ENCODE measurements around the gene ZNF221. TPM values are rescaled to one million over a fixed set of nuclear protein-coding genes. Genes with fewer than 3 reads are reported as not detected.

Gene ZNF221
- total RNA-seq: 41.0 TPM

DNA sequence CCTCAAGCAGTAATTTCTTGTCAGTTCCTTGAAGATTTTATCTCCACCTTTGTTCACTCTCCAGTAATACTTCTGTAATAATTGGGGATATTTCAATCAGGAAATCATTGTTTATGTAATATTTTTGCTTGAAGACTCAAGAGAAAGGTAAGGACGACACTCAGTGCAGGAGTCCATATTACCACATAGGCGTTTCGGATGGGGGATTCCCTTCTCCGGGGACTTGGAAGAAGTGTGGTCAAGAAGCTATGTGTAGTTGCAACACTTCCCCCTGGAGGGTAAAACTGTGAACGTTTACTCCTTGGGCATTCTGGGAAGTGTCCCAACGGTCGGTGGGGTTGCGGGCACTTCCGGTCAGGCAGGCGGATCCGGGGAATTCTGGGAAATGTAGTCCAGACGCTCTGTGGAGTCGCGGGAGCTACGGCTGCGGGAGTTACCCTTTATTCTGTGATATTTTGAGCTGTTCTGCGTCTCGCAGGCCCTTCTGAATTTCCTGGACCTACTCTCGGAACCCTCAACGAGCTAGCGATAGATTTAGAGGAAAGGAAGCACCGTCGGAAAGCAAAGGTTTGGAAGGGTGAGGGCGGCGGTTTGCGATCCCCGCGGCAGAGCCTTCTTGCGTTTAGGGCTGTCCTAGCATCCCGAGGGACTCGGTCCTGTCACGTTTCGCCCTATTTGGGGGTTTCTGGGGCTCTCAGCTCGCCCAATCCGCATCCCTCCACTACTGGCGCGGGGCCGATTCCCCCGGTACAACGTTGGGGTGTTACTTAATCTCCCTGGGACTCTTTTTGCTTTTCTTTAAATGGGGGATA lies at the start of gene ZNF221:
Gene ZNF221 (plus strand): TSS at position 395 of the 812 bp plus-strand sequence. CDS start 11,499 bp downstream, outside the sequence.

DNA sequence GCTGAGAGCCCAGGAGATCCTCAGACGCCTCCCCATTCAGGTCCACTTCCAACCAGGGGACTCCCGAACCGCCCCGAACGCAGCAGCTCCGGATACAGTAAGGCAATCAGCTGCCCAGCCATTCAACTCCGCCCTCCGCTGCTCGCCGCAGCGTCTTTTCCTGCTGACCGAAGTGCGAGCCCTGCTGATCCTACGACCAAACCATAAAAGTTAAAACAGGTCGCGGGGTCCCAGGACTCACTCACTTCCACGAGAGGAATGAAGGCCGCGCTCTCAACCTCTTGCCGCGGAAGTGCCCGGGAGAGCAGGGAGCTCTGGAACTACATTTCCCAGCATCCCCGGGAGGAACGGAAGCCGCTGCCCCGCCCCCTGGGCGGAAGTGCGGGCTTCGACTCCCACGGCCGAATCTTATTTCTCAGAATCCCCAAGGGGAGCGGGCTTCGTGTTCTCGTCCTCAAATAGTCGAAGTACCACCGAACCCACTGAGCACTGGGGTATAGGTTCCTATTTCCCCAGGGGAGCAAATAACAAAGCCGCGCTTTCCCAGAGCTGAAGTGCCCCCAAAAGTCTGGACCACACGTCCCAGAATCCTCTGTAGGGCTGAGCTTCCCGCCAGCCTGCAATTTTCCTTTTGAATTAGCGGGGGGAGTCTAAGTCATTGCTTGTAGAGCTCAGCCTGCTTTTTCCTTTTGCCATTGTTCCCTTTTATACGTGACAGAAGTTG lies 15.9 kb upstream of the ZNF221 start, which contains the start of gene ZNF45:
Gene ZNF45 (minus strand): TSS at position 298 of the 724 bp plus-strand sequence. CDS start 13,097 bp downstream, outside the sequence.

DNA sequence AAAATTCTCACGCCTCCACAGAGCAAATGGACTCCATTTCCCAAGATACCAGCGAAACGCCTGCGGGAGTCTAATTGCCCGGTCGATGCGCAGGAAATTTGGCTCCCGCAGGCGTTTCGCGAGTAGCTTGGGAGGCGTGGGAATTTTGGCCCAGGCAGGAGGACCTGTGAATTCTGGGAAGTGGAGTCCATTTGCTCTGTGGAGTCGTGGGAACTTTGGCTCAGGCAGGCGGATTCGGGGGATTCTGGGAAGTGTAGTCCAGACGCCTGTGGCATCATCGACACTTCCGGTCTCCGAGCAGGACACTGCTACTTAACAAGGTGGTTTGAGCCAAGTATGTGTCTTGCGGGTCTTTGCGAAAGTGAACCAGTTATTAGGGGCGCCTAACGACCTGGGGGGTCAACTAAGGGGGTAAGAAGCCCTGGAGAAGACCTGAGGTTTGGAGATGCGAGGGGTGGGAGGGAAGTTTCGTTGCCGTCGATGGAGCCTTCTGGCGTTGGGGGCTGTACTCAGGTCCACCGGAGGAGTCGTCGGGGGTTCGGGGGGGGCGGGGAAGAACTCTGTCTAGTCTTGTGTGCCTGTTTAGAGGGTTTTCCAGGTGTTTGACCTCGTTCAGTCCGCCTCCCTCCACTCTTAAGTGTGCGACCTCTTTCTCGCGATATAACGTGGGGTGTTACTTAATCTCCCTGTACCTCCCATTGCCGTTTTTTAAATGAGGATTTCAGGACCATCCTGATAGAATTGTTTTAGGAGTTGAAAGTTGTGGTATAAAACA lies 33.1 kb downstream of the ZNF221 start, which contains the start of gene ZNF155:
Gene ZNF155 (plus strand): TSS at position 277 of the 775 bp plus-strand sequence. CDS start 4,356 bp downstream, outside the sequence.

DNA sequence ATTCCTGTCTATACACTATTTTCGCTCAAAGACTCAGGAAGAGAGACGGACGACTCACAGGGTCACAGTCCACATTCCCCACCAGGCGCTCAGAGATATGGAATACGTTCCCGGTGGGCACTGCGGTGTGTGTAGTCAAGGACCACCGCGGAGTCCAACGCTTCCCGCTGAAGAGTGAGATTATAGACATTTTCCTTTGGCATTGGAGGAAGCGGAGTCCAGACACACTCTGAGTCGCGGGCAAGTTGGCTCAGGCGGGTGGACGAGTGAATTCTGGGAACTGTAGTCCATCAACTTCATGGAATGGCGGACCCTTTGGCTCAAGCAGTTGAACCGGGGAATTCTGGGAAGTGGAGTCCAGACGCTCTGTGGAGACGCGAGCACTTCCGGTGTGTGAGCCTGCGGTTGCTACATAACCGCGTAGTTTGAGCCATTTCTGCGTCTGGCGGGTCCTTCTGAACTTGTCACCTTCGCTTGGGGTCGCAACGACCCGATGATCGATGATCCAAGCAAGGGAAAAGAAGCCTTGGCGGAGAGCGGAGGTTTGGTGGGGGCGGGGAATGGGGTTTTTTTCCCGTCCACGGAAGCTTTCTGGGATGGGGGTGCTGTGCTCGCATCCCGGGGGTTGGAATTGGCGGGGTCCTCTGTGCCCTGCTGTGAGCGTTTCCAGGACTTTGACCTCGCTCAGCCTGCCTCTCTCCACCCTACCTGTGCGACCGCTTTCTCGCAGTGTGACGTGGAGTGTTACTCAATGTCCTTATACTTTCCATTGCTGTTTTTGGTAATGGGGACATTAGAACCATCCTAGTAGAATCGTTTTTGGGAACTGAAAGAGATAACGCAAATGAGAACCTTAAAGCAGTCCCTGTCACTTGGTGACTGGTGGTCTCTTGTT lies 51.8 kb downstream of the ZNF221 start, which contains the start of gene ZNF230:
Gene ZNF230 (plus strand): TSS at position 392 of the 895 bp plus-strand sequence. CDS start 4,122 bp downstream, outside the sequence.

Small RNA genes lying within 50 kb of the gene (small RNA-seq; reads per million reads assigned to genes)
- not detected for gene AC006213.5 (ENCODE audit: low replicate concordance)

Other genes with a start within 250 kb of the ZNF221 start
- not detected for gene IRGC, start 235.2 kb upstream of the ZNF221 start, total RNA-seq
- 18.5 TPM for gene SMG9, start 196.3 kb upstream of the ZNF221 start, total RNA-seq
- gene KCNN4, start 170.3 kb upstream of the ZNF221 start, total RNA-seq: not detected
- gene LYPD5, start 148.8 kb upstream of the ZNF221 start, total RNA-seq: 4.7 TPM
- gene ZNF283, start 123.9 kb upstream of the ZNF221 start, total RNA-seq: 71.1 TPM
- 8.8 TPM for gene ZNF404, start 67.3 kb upstream of the ZNF221 start, total RNA-seq
- 36.6 TPM for gene ZNF45, start 15.9 kb upstream of the ZNF221 start, total RNA-seq
- 20.7 TPM for gene ZNF155, start 33.0 kb downstream of the ZNF221 start, total RNA-seq
- 8.8 TPM for gene ZNF230, start 51.7 kb downstream of the ZNF221 start, total RNA-seq
- 14.7 TPM for gene ZNF222, start 74.2 kb downstream of the ZNF221 start, total RNA-seq
- 15.3 TPM for gene ZNF223, start 100.8 kb downstream of the ZNF221 start, total RNA-seq
- 10.3 TPM for gene ZNF284, start 120.9 kb downstream of the ZNF221 start, total RNA-seq
- gene ZNF224, start 143.1 kb downstream of the ZNF221 start, total RNA-seq: 61.3 TPM
- gene ZNF225, start 162.2 kb downstream of the ZNF221 start, total RNA-seq: 15.0 TPM
- 39.8 TPM for gene ZNF234, start 190.3 kb downstream of the ZNF221 start, total RNA-seq
- 96.7 TPM for gene ZNF226, start 213.9 kb downstream of the ZNF221 start, total RNA-seq